ENCODE data around the gene CD300A. TPM values are rescaled to one million over a fixed set of nuclear protein-coding genes. Genes with fewer than 3 reads are reported as not detected.

CD300A gene
- total and polyA plus RNA-seq, 10 donors: 34.2 to 142 (median 107) TPM

DNA sequence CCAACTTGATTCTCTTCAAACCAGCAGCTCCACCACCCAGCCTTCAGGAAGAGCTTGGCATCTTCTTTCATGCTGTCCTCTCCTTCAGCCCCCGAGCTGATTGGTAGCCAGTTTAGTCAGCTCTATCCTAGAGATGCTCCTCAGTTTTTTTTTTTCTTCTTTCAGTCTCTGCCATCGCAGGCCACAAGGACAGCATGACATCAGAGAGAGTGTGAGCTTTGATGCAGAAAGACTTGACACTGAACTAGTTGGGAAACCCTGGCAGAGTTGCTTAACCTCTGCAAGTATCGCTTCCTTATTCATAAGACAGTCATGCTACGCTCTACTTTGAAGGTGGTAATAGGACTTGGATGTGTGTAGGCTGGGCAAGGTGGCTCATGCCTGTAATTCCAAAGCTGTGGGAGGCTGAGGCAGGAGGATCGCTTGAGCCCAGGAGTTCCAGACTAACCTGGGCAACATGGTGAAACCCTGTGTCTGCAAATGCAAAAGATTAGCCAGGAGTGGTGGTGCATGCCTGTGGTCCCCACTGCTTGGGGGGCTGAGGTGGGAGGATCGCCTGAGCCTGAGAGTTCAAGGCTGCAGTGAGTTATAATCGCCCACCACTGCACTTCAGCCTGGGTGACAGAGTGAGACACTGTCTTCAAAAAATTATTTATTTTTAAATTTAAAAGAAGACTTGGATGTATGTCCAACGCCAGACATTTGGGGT is 62.2 kb downstream of the CD300A start:
- Histone ChIP-seq H3K9me3 (no peaks in the 10 kb centered on the region), H3K27me3 (replicated peaks in 1 of 7) (peaks cover 0 to 33% (median 0%) of the 10 kb centered on the region in 7 donors), H3K4me3 (peak overlapping the region in 1 of 8 donors; percentile 37), H3K27ac (peak overlapping the region in 7 of 8 donors; percentile 15 to 90 (median 82)), H3K36me3 (no peaks in the 10 kb centered on the region), H3K4me1 (peaks cover 0 to 91% (median 24%) of the 10 kb centered on the region in 6 donors)
- TF ChIP-seq POLR2AphosphoS5 (IDR thresholded peaks at IDR 0.05): peak in 1 of 3 donors; percentile 71
- TF ChIP-seq, protein P1, sequence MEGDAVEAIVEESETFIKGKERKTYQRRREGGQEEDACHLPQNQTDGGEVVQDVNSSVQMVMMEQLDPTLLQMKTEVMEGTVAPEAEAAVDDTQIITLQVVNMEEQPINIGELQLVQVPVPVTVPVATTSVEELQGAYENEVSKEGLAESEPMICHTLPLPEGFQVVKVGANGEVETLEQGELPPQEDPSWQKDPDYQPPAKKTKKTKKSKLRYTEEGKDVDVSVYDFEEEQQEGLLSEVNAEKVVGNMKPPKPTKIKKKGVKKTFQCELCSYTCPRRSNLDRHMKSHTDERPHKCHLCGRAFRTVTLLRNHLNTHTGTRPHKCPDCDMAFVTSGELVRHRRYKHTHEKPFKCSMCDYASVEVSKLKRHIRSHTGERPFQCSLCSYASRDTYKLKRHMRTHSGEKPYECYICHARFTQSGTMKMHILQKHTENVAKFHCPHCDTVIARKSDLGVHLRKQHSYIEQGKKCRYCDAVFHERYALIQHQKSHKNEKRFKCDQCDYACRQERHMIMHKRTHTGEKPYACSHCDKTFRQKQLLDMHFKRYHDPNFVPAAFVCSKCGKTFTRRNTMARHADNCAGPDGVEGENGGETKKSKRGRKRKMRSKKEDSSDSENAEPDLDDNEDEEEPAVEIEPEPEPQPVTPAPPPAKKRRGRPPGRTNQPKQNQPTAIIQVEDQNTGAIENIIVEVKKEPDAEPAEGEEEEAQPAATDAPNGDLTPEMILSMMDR (IDR thresholded peaks at IDR 0.05 in 8 of 11, conservative IDR thresholded peaks at IDR 0.05 in 3 of 11): peak in 1 of 11 experiments; percentile 31
- TF ChIP-seq POLR2A (IDR thresholded peaks at IDR 0.05): no peak
- peak; percentile 67 for DNase-seq
- intact Hi-C loops (cut with DNase I; ENCODE audit: low total_unique reads): no loop called here
- WGBS, 5 donors: 55 to 76% (median 63%) methylated on average over 8 of the region's 8 CpGs

GRCh38 chr17:74529243-74529642 is 62.8 kb downstream of the CD300A start:
- H3K4me1 ChIP-seq: peaks cover 0 to 89% (median 24%) of the 10 kb centered on the region in 6 donors
- intact Hi-C loops (cut with DNase I; ENCODE audit: low total_unique reads): no loop called here
- H3K27me3 ChIP-seq (replicated peaks in 1 of 7): peaks cover 0 to 39% (median 0%) of the 10 kb centered on the region in 7 donors
- peak overlapping the region in 1 of 8 donors; percentile 37 for H3K4me3 ChIP-seq
- 87 to 95% (median 92%) methylated on average over 5 of the region's 5 CpGs for WGBS, 5 donors
- no peaks in the 10 kb centered on the region for H3K36me3 ChIP-seq
- DNase-seq: no peak
- H3K9me3 ChIP-seq: no peaks in the 10 kb centered on the region
- peak overlapping the region in 7 of 8 donors; percentile 15 to 90 (median 82) for H3K27ac ChIP-seq
- TF ChIP-seq, protein P1 (IDR thresholded peaks at IDR 0.05 in 8 of 11, conservative IDR thresholded peaks at IDR 0.05 in 3 of 11): no peak
- TF ChIP-seq POLR2A (IDR thresholded peaks at IDR 0.05) (no peak), POLR2AphosphoS5 (IDR thresholded peaks at IDR 0.05) (no peak)

DNA sequence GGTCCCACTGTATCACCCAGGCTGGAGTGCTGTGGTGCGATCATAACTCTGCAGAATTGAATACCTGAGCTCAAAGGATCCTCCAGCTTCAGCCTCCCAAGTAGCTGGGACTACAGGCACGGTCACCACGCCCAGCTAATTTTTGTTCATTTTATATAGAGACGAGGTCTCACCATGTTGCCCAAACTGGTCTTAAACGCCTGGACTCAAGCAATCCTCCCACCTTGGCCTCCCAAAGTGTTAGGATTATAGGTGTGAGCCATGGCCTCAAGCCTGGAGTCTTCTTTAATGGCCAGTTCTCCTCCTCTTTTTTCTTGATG is 64.4 kb downstream of the CD300A start:
- Histone ChIP-seq H3K4me1 (peaks cover 0 to 74% (median 24%) of the 10 kb centered on the region in 6 donors), H3K27ac (peak overlapping the region in 5 of 8 donors; percentile 64 to 90 (median 70)), H3K36me3 (no peaks in the 10 kb centered on the region), H3K27me3 (replicated peaks in 1 of 7) (peaks cover 0 to 46% (median 0%) of the 10 kb centered on the region in 7 donors), H3K9me3 (no peaks in the 10 kb centered on the region), H3K4me3 (peak overlapping the region in 1 of 8 donors; percentile 60)
- intact Hi-C loops (cut with DNase I; ENCODE audit: low total_unique reads): no loop called here
- TF ChIP-seq, protein P1 (IDR thresholded peaks at IDR 0.05 in 8 of 11, conservative IDR thresholded peaks at IDR 0.05 in 3 of 11): no peak
- TF ChIP-seq POLR2AphosphoS5 (IDR thresholded peaks at IDR 0.05): no peak
- DNase-seq: no peak
- WGBS, 5 donors: 67 to 89% (median 79%) methylated on average over 5 of the region's 5 CpGs

GRCh38 chr17:74531231-74531761 is 64.9 kb downstream of the CD300A start, which contains the start of gene CD300LB:
CD300LB (minus strand) TSS chr17:74531475; CDS start chr17:74531350, 125 bp downstream.
- Histone ChIP-seq H3K4me3 (peak within 1 kb of the TSS in 6 of 8 donors; percentile 7 to 60 (median 30)), H3K36me3 (no peaks in the 10 kb centered on the region), H3K27me3 (replicated peaks in 1 of 7) (peaks cover 0 to 49% (median 0%) of the 10 kb centered on the region in 7 donors), H3K4me1 (peaks cover 0 to 69% (median 24%) of the 10 kb centered on the region in 6 donors), H3K9me3 (no peaks in the 10 kb centered on the region), H3K27ac (peak within 1 kb of the TSS in 7 of 8 donors; percentile 11 to 90 (median 73))
- peak; percentile 79 for DNase-seq
- 38 to 57% (median 42%) methylated on average over 10 of the region's 10 CpGs for WGBS, 5 donors
- peak in 1 of 3 donors; percentile 45 for TF ChIP-seq POLR2AphosphoS5 (IDR thresholded peaks at IDR 0.05)
- TF ChIP-seq, protein P1 (IDR thresholded peaks at IDR 0.05 in 8 of 11, conservative IDR thresholded peaks at IDR 0.05 in 3 of 11): no peak
- intact Hi-C loops (cut with DNase I; ENCODE audit: low total_unique reads): no loop called here

Measured in spleen (tissue), 11 donors.